ENCODE results near the gene PRPF31.

The PRPF31 gene

GRCh38 chr19:54142166-54142780 is 26.7 kb downstream of the PRPF31 start:
- no peak for DNase-seq (ENCODE audit: low spot score)

GRCh38 chr19:54145541-54146158 is 30.1 kb downstream of the PRPF31 start:
- DNase-seq (ENCODE audit: low spot score) = no peak

- no peak for DNase-seq (ENCODE audit: low spot score)
These were observed 32.1 kb downstream of the PRPF31 start for GRCh38 chr19:54147676-54148075.

GRCh38 chr19:54148158-54148557 is 32.6 kb downstream of the PRPF31 start:
- no peak for DNase-seq (ENCODE audit: low spot score)

- no peak for DNase-seq (ENCODE audit: low spot score)
These were observed 33.7 kb downstream of the PRPF31 start for GRCh38 chr19:54149021-54149812.

GRCh38 chr19:54151362-54152035 is 35.9 kb downstream of the PRPF31 start:
- DNase-seq (ENCODE audit: low spot score) = no peak

GRCh38 chr19:54152267-54152666 is 36.7 kb downstream of the PRPF31 start:
- DNase-seq (ENCODE audit: low spot score) = no peak

GRCh38 chr19:54152878-54153524 is 37.4 kb downstream of the PRPF31 start:
- no peak for DNase-seq (ENCODE audit: low spot score)

GRCh38 chr19:54153731-54154326 is 38.3 kb downstream of the PRPF31 start:
- DNase-seq (ENCODE audit: low spot score) = no peak

GRCh38 chr19:54154603-54155345 is 39.2 kb downstream of the PRPF31 start:
- DNase-seq (ENCODE audit: low spot score) = no peak

- no peak for DNase-seq (ENCODE audit: low spot score)
These were observed 40.1 kb downstream of the PRPF31 start for GRCh38 chr19:54155694-54156093.

GRCh38 chr19:54156490-54156889 is 40.9 kb downstream of the PRPF31 start:
- DNase-seq (ENCODE audit: low spot score) = no peak

- DNase-seq (ENCODE audit: low spot score) = no peak
These were observed 41.4 kb downstream of the PRPF31 start for GRCh38 chr19:54156953-54157352.

- DNase-seq (ENCODE audit: low spot score) = no peak
These were observed 43.3 kb downstream of the PRPF31 start for GRCh38 chr19:54158812-54159351.

- peak; percentile 98 for DNase-seq (ENCODE audit: low spot score)
These were observed 44.0 kb downstream of the PRPF31 start, which contains the start of gene LENG1 for GRCh38 chr19:54159352-54160181. Gene LENG1 (minus strand): TSS chr19:54159721. CDS start chr19:54159695, 26 bp downstream.

GRCh38 chr19:54160182-54160811 is 44.7 kb downstream of the PRPF31 start:
- DNase-seq (ENCODE audit: low spot score) = no peak

GRCh38 chr19:54160854-54161253 is 45.3 kb downstream of the PRPF31 start:
- no peak for DNase-seq (ENCODE audit: low spot score)

GRCh38 chr19:54162241-54162805 is 46.8 kb downstream of the PRPF31 start:
- peak; percentile 83 for DNase-seq (ENCODE audit: low spot score)

- DNase-seq (ENCODE audit: low spot score) = no peak
These were observed 47.3 kb downstream of the PRPF31 start for GRCh38 chr19:54162884-54163283.
